Activated gamma-delta T cell treated with anti-CD3 and anti-CD28 coated beads, Interleukin-2, amount 50 U/mL, for 16 hours (primary cell): ENCODE data around the gene EMC10.
"Not testable (repeated sequence)": the region's sequence is repeated elsewhere in the genome, so short reads cannot be mapped to it uniquely, and the experiment has no call there.

Source experiments
- DNase-seq: peaks from one replicate; pipeline ENCODE4 v3.0.0-alpha.2; 2020; ENCODE audit warnings: low read depth

Gene EMC10

GRCh38 chr19:50476224-50476906 is at the start of gene EMC10, which contains the start of gene GARIN5A:
Gene EMC10, plus strand, starts transcription at chr19:50476507. Its CDS starts 38 bp downstream, at chr19:50476545.
Gene GARIN5A, minus strand, starts transcription at chr19:50476848. Its CDS starts 460 bp downstream, at chr19:50476388.
- DNase-seq = peak; percentile 80

DNA sequence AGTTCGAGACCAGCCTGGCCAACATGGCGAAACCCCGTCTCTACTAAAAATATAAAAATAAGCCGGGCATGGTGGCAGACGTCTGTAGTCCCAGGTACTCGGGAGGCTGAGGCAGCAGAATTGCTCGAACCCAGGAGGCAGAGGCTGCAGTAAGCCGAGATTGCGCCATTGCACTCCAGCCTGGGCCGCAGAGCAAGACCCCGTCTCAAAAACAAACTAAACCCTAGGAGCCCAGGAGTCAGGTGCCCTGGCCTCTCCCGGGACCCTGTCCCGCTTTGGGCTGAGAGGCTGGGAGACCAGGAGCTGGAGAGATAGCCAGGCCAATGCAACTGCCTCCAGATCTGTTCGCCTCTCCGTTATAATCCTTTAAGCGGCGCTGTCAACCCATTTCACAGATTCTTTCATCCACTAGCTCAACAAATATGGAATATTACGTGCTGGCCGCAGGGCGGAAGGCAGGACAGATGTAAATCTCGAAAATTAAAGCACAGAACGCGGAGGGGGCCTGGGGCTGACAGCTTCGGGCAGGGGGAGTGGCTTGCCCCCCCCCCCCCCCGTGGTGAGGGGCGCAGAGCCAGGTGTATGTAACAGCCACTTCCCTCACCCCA is 48.9 kb upstream of the EMC10 start:
- no peak for DNase-seq

DNA sequence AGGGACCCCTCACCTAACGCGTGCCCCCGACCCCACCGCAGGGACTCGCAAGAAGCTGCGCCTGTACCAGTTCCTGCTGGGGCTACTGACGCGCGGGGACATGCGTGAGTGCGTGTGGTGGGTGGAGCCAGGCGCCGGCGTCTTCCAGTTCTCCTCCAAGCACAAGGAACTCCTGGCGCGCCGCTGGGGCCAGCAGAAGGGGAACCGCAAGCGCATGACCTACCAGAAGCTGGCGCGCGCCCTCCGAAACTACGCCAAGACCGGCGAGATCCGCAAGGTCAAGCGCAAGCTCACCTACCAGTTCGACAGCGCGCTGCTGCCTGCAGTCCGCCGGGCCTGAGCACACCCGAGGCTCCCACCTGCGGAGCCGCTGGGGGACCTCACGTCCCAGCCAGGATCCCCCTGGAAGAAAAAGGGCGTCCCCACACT is 48.3 kb upstream of the EMC10 start:
- no peak for DNase-seq

DNA sequence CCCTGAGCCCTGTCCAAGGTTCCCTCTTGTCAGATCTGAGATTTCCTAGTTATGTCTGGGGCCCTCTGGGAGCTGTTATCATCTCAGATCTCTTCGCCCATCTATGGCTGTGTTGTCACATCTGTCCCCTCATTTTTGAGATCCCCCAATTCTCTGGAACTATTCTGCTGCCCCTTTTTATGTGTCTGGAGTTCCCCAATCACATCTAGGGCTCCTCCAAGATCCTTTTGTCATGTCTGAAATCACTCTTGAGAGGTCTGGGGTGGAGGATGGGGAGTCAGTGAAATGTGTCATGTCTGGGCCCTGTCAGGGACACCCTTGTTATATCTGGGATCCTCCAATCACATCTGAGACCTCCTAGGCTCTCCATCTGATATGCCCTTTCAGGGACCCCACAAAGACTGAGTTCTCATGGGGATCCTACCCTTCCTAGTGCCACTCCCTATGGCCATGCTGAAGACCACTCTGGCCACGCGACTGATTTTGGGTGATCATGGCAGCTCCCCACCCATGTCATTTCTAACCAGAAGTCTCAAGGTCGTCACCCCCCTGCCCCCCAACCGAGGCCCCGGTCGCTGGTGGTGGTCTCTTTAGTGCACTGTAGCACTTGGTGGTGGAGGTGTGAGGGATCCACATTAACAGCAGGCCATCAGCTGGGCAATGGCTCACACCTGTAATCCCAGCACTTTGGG is 47.4 kb upstream of the EMC10 start:
- no peak for DNase-seq

DNA sequence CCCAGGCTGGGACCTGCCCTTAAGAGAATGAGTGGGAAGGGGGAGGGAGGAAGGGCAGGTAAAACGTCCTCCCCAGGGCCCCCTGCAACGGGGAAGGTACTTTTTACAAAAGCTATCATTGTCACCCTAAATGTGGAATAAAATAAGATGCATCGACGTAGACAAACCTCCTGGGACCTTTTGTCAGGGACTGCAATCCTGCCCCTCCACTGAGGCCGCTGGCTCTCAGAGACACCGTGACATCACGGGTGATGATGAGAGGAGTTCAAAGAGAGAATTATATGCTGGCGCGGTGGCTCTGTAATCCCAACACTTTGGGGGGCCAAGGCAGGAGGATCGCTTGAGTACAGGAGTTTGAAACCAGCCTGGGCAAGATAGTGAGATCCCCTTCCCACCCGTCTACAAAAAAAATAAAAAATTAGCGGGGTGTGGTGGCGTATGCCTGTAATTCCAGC is 45.4 kb upstream of the EMC10 start:
- no peak for DNase-seq

- DNase-seq = peak; percentile 70
Observed at GRCh38 chr19:50431343-50432220, 44.7 kb upstream of the EMC10 start.

- no peak for DNase-seq
Observed at GRCh38 chr19:50432221-50433028, 43.9 kb upstream of the EMC10 start, which contains the start of gene MYBPC2. Gene MYBPC2, plus strand, starts transcription at chr19:50432892. Its CDS starts 62 bp downstream, at chr19:50432954.

- no peak for DNase-seq
Observed at GRCh38 chr19:50433201-50434180, 42.8 kb upstream of the EMC10 start.

GRCh38 chr19:50434525-50434924 is 41.8 kb upstream of the EMC10 start:
- DNase-seq = no peak

- DNase-seq = no peak
Observed at GRCh38 chr19:50435221-50435620, 41.1 kb upstream of the EMC10 start.

DNA sequence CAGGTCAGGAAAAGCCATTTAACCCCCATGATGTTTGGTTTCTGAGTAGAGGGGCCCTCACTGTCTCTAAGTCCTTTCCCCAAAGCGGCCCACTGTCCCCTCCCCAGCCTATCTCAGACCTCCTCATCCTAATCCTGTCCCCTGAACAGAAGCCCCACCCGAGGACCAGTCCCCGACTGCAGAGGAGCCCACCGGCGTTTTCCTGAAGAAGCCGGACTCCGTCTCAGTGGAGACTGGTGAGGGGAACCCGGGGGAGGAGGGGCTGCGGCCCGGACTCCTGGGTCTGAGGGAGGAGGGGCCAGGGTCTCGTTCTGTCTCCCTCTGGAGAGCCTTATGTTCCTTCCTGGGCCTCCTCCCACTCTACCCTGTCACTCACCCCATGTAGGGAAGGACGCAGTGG is 40.7 kb upstream of the EMC10 start:
- DNase-seq = no peak

DNA sequence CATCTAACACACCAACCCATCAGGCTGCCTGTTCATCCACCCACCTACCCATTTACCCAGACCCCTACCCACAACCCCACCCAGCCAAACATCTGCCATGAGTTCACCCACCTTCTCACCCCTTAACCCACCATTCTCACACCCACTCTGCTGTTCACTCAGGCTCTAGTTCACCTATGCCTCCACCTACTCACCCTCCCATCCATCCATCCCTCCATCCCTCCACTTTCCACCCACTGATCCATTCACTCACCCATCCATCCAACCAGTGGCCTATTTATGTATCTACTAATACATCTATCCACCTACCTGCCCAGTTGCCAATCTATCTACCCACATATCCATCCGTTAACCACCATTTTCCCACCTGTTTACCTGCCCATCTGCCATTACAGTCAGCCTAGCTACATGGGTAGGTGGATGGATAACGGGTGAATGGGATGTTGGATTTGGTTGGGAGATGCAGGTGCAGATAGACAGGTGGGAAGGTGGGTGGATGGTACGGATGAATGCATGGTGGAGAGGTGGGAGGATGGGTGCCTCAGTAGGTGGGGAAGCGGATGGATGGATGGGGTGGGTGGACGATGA is 38.4 kb upstream of the EMC10 start:
- DNase-seq = no peak

DNA sequence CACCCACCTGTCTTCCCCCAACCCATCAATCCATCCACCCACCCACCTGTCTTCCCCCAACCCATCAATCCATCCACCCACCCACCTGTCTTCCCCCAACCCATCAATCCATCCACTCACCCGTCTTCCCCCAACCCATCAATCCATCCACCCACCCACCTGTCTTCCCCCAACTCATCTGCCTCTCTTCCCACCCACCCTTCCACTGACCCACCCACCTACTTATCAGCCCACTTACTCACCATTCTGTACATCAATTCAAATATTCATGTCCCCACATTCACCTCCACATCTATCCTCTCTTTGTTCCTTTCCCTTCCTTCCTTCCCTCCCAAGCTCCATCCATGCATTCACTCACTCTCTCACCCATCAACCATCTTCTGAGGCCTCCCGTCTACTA is 37.2 kb upstream of the EMC10 start:
- not testable (repeated sequence) for DNase-seq

DNA sequence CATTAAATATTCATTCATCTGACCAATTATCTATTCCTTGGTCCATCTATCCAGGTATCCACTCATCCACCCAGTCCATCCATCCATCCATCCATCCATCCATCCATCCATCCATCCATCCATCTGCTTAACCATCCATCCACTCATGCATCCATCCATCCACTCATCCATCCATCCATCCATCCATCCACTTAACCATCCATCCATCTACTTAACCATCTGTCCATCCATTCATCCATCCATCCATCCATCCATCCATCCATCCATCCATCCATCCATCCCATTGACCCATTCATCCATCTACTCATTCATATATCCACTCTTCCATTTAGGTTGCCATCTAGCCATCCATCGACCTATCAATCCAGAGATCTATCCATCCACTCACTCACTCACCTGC is 32.2 kb upstream of the EMC10 start:
- no peak for DNase-seq

DNA sequence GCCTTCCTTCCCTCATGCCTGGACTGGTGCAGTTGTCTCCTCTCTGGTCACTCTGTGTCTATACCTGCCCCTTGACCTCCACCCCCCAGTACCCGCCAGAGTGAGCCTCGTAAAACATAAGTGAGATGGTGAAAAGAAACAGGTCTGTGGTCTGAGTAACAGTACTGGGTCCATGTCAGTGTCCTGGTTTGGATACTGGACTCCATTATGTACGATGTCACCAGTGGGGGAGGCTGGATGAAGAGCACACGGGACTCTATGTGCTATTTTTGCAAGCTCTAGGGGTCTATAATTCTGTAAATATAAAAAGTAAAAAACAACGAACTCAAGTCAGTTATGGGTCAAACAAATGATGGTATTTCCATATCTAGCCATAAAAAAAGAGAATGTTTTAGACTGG is 29.3 kb upstream of the EMC10 start:
- no peak for DNase-seq

DNA sequence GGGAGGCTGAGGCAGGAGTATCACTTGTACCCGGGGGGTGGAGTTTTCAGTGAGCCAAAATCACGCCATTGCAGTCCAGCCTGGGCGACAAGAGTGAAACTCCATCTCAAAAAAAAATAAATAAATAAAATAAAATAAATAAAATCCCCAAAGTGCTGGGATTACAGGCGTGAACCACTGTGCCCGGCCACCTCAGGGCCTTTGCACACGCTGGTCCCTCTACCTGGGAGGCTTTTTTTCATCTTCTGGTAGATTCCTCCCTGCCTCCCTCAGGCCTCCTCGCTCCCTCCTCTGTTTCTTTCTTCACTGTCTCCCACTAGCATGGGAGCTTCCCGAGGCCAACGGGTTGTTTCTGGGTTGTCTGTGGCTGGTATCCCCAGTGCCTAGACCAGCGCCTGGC is 28.6 kb upstream of the EMC10 start:
- no peak for DNase-seq

- DNase-seq = no peak
Observed at GRCh38 chr19:50449236-50449899, 26.9 kb upstream of the EMC10 start.

DNA sequence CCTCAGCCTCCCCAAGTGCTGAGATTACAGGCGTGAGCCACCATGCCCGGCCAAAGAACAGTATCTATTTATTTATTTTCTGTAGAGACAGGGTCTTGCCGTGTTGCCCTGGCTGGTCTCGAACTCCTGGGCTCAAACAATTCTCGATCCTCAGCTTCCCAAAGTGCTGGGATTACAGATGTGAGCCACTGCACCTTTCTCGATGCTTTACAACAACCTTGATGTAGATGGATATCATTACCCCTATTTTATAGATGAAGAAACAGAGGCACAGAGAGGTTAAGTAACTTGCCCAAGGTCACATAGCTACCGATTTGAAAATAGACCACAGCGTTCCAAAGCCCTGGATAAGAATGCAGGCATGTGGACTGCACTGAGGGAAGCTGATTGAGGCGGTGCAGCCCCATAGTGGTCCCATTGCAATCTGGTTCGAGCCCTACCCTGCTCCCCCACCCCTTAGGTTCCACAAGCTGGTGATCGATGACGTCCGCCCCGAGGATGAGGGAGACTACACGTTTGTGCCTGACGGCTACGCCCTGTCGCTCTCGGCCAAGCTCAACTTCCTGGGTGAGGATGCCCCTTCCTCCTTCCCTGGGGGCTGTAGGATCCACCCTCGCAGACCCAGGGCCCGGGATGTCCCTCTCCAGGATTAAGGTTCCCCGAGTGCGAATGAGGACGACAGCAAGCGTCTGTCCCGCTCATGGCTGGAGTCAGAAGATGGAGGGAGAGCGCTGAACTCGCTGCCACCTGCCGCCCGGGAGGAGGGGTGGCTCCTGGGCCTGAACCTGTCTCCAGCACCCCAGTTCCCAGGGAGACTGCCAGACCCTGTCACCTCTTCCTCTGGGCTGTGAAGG is 25.7 kb upstream of the EMC10 start:
- no peak for DNase-seq
